HCT116 (cell line): ENCODE results near the gene MEN1. TPM values are rescaled to one million over a fixed set of nuclear protein-coding genes. Genes with fewer than 3 reads are reported as not detected.

Source experiments
- ATAC-seq: fragments of 200-7000 bp; cut with Tn5 transposase; 2 replicates; pipeline ENCODE4 v1.9.1; 2020; ENCODE audit warnings: mild to moderate bottlenecking, moderate library complexity
- BruUV-seq: library from RNA; stranded (reverse); fragments of 400-500 nt; replicated peaks from 2 replicates; lab custom pipeline; 2021; lab: Mats Ljungman, UMichigan
- CTCF ChIA-PET: fragments of 300-600 bp; sonication (Branson Sonifier 250); formaldehyde crosslinking; loops from one replicate; lab custom pipeline; 2021; ENCODE audit warnings: antibody characterized with exemption; lab: Charles Lee
- POLR2A ChIA-PET: fragments of 300-600, 350-600 bp; sonication (Branson Sonifier 250); formaldehyde crosslinking; loops from one replicate; lab custom pipeline; 2021; ENCODE audit warnings: antibody characterized with exemption; lab: Charles Lee
- RAD21 ChIA-PET, 2 experiments: fragments of 300-600 bp; sonication (Branson Sonifier 250); formaldehyde crosslinking; loops; one replicate each; lab custom pipeline; 2023; ENCODE audit warnings: low total read pairs in 2 of 2; ENCODE audit not compliant: uncharacterized antibody in 2 of 2, unreplicated experiment in 2 of 2, low non-redundant PET in 1 of 2; lab: Charles Lee
- DNase-seq: peaks from one replicate; pipeline ENCODE4 v3.0.0-alpha.2; 2010; ENCODE audit warnings: low read depth, low spot score
- H2AFZ ChIP-seq: fragments of 200-600 bp; shearing (Covaris generic), sonication (generic); 2 replicates; pipeline ENCODE4 v1.6.1; 2017; ENCODE audit warnings: low read depth, mixed run types, mixed read lengths, antibody characterized with exemption, low read length; ENCODE audit not compliant: poor library complexity, severe bottlenecking
- H3K27ac ChIP-seq: 2 replicates; pipeline ENCODE4 v1.5.1; 2012; ENCODE audit warnings: low read depth, low read length
- H3K27me3 ChIP-seq: fragments of 200-600 bp; sonication (generic); 2 replicates; pipeline ENCODE4 v1.6.1; 2016; ENCODE audit warnings: mixed run types, low read length, mixed read lengths; ENCODE audit not compliant: insufficient read depth
- H3K36me3 ChIP-seq, 2 experiments: fragments of 200-500 bp in 1 of 2; fragments of 200-600 bp in 1 of 2; sonication (Bioruptor generic) in 1 of 2; sonication (generic) in 1 of 2; 2 replicates each; pipeline versions ENCODE4 v1.5.1 to v1.6.1; 2014 to 2016; ENCODE audit warnings: low read length in 2 of 2, inconsistent platforms in 1 of 2, mixed read lengths in 1 of 2, mixed run types in 1 of 2; ENCODE audit not compliant: insufficient read depth in 2 of 2, control insufficient read depth in 1 of 2
- H3K4me1 ChIP-seq, 2 experiments: fragments of 200-600 bp in 1 of 2; sonication (generic) in 1 of 2; 2 replicates each; pipeline versions ENCODE4 v1.5.1 to v1.6.1; 2012 to 2017; ENCODE audit warnings: low read length in 2 of 2, inconsistent platforms in 1 of 2, mild to moderate bottlenecking in 1 of 2, mixed read lengths in 1 of 2, mixed run types in 1 of 2, moderate library complexity in 1 of 2; ENCODE audit not compliant: insufficient read depth in 2 of 2, control insufficient read depth in 1 of 2
- H3K4me2 ChIP-seq: fragments of 200-600 bp; sonication (generic); 2 replicates; pipeline ENCODE4 v1.6.1; 2017; ENCODE audit warnings: mixed run types, low read length, mixed read lengths
- H3K4me3 ChIP-seq, 2 experiments: fragments of 200-600 bp in 1 of 2; sonication (generic) in 1 of 2; replicated peaks in 1 of 2; 2 replicates each; pipeline ENCODE4 v1.5.1; 2011 to 2016; ENCODE audit warnings: low read length in 2 of 2, control low read depth in 1 of 2, low read depth in 1 of 2, mild to moderate bottlenecking in 1 of 2, mixed read lengths in 1 of 2, mixed run types in 1 of 2
- H3K79me2 ChIP-seq: fragments of 200-600 bp; sonication (generic); 2 replicates; pipeline ENCODE4 v1.6.1; 2017; ENCODE audit warnings: mild to moderate bottlenecking, mixed run types, low read length, moderate library complexity, mixed read lengths; ENCODE audit not compliant: insufficient read depth
- H3K9ac ChIP-seq: fragments of 200-600 bp; sonication (generic); 2 replicates; pipeline ENCODE4 v1.6.1; 2016; ENCODE audit warnings: low read length, mixed read lengths
- H3K9me2 ChIP-seq: fragments of 200-600 bp; sonication (generic), shearing (Covaris generic); 2 replicates; pipeline ENCODE4 v1.6.1; 2017; ENCODE audit warnings: mixed run types, mild to moderate bottlenecking, moderate library complexity; ENCODE audit not compliant: insufficient read depth
- H3K9me3 ChIP-seq, 2 experiments: fragments of 200-500 bp in 1 of 2; fragments of 200-600 bp in 1 of 2; sonication (Bioruptor generic) in 1 of 2; sonication (generic) in 1 of 2; 2 replicates each; pipeline ENCODE4 v1.6.1; 2014 to 2017; ENCODE audit warnings: low read length in 2 of 2, mixed read lengths in 2 of 2, inconsistent platforms in 1 of 2, low read depth in 1 of 2, mild to moderate bottlenecking in 1 of 2, mixed run types in 1 of 2, moderate library complexity in 1 of 2; ENCODE audit not compliant: control insufficient read depth in 1 of 2, insufficient read depth in 1 of 2
- H4K20me1 ChIP-seq: fragments of 200-600 bp; sonication (generic), shearing (Covaris generic); 2 replicates; pipeline ENCODE4 v1.6.1; 2017; ENCODE audit warnings: mixed run types, mild to moderate bottlenecking, moderate library complexity; ENCODE audit not compliant: insufficient read depth
- ATF3 ChIP-seq: IDR thresholded peaks from 2 replicates; pipeline ENCODE4 v1.6.1; 2012
- CBX3 ChIP-seq: IDR thresholded peaks from 2 replicates; pipeline ENCODE4 v1.6.1; 2012; ENCODE audit warnings: low read depth
- CEBPB ChIP-seq: IDR thresholded peaks from 2 replicates; pipeline ENCODE4 v1.6.1; 2012; ENCODE audit warnings: low read depth
- CTCF ChIP-seq, 3 experiments: fragments of 200-600 bp in 1 of 3; sonication (generic) in 1 of 3; IDR thresholded peaks in 2 of 3; conservative IDR thresholded peaks in 1 of 3; 2 replicates each; pipeline ENCODE4 v1.5.1; 2012 to 2017; ENCODE audit warnings: low read depth in 2 of 3, low read length in 2 of 3, antibody characterized with exemption in 1 of 3, borderline replicate concordance in 1 of 3, control low read depth in 1 of 3, mild to moderate bottlenecking in 1 of 3, mixed read lengths in 1 of 3, mixed run types in 1 of 3, moderate library complexity in 1 of 3; ENCODE audit not compliant: insufficient read depth in 1 of 3
- ELF1 ChIP-seq: IDR thresholded peaks from 2 replicates; pipeline ENCODE4 v1.6.1; 2012; ENCODE audit warnings: low read depth, borderline replicate concordance
- EZH2 ChIP-seq: fragments of 200-600 bp; sonication (generic); IDR thresholded peaks from 2 replicates; pipeline ENCODE4 v1.6.1; 2017; ENCODE audit warnings: antibody characterized with exemption, mixed run types
- EZH2phosphoT487 ChIP-seq: fragments of 200-600 bp; IDR thresholded peaks from 2 replicates; pipeline ENCODE4 v1.6.1; 2018; ENCODE audit warnings: antibody characterized with exemption, borderline replicate concordance
- FOSL1 ChIP-seq: IDR thresholded peaks from 2 replicates; pipeline ENCODE4 v1.6.1; 2012; ENCODE audit warnings: low read depth
- JUND ChIP-seq: IDR thresholded peaks from 2 replicates; pipeline ENCODE4 v1.6.1; 2012
- MAX ChIP-seq: IDR thresholded peaks from 2 replicates; pipeline ENCODE4 v1.6.1; 2012
- POLR2A ChIP-seq: IDR thresholded peaks from 2 replicates; pipeline ENCODE4 v1.7.0; 2011; ENCODE audit warnings: borderline replicate concordance; ENCODE audit not compliant: insufficient read depth, insufficient read length; ENCODE audit errors: extremely low read depth
- POLR2AphosphoS5 ChIP-seq: IDR thresholded peaks from 2 replicates; pipeline ENCODE4 v1.6.1; 2011; ENCODE audit warnings: mild to moderate bottlenecking, low read depth, low read length, moderate library complexity
- RAD21 ChIP-seq: IDR thresholded peaks from 2 replicates; pipeline ENCODE4 v1.6.1; 2012; ENCODE audit warnings: low read depth, mild to moderate bottlenecking
- SIN3A ChIP-seq: IDR thresholded peaks from 2 replicates; pipeline ENCODE4 v1.6.1; 2012; ENCODE audit warnings: low read depth
- SP1 ChIP-seq: IDR thresholded peaks from 2 replicates; pipeline ENCODE4 v1.6.1; 2012; ENCODE audit warnings: low read depth
- SRF ChIP-seq: IDR thresholded peaks from 2 replicates; pipeline ENCODE4 v1.6.1; 2012; ENCODE audit warnings: low read depth
- TCF7L2 ChIP-seq: IDR thresholded peaks from 2 replicates; pipeline ENCODE4 v1.7.0; 2011; ENCODE audit warnings: borderline replicate concordance, inconsistent platforms; ENCODE audit not compliant: insufficient read depth, insufficient read length; ENCODE audit errors: extremely low read depth
- YY1 ChIP-seq: IDR thresholded peaks from 2 replicates; pipeline ENCODE4 v1.6.1; 2011; ENCODE audit warnings: low read length, low read depth, moderate library complexity, mild to moderate bottlenecking; ENCODE audit not compliant: insufficient replicate concordance; ENCODE audit errors: extremely low read depth
- ZBTB33 ChIP-seq: IDR thresholded peaks from 2 replicates; pipeline ENCODE4 v1.6.1; 2011; ENCODE audit warnings: mild to moderate bottlenecking, low read length, moderate library complexity; ENCODE audit not compliant: insufficient replicate concordance; ENCODE audit errors: extremely low read depth
- ZFX ChIP-seq: fragments of 450-650 bp; IDR thresholded peaks from 2 replicates; pipeline ENCODE4 v1.6.1; 2017
- intact Hi-C: fragments of 100-400 bp; cut with micrococcal nuclease; formaldehyde crosslinking; loops from 2 replicates; pipeline ENCODE4 v1.10.0; 2022
- total RNA-seq: library from RNA; stranded (reverse); gene quantifications from one replicate; pipeline ENCODE4 v1.2.1, GENCODE V29; 2021; ENCODE audit not compliant: unreplicated experiment

MEN1 gene
- total RNA-seq, 1 experiment from 2014 or later = 62.1 TPM

- Histone ChIP-seq H3K4me1 (peaks cover 48 to 66% of the 10 kb centered on the region in 2 experiments), H3K36me3 (peaks cover 0 to 2% of the 10 kb centered on the region in 2 experiments; a peak in 2 of 4 replicates), H3K79me2 (peaks cover 22% of the 10 kb centered on the region), H3K27ac (peak overlapping the region; percentile 97), H3K9ac (peak overlapping the region; percentile 87)
- ATAC-seq (peak; percentile 1; the same call in 1 of the 2 replicates), DNase-seq (no peak)
- BruUV-seq = no TSS peak
- ChIA-PET RAD21 (no interaction called here), CTCF (interaction anchor here (0.6 to 2.0 kb wide), 19 partner anchors 9 to 471 kb away, joined by 3 to 10 read pairs (median 4); partner anchors contain the start of genes ARL2, BATF2, CDC42EP2 and FAU), POLR2A (interaction anchor here (1.2 to 6.0 kb wide), 2 partner anchors 33 to 34 kb away, joined by 5 to 36 read pairs; partner anchors contain the start of genes EHD1 and MEN1)
- intact Hi-C loops = loop anchor here (5.0 to 10.0 kb wide), 2 partner anchors 57 to 411 kb away; no protein-coding TSS in a partner anchor
- no peak; the same call in 1 of the 2 replicates for TF ChIP-seq POLR2AphosphoS5
- no peak for TF ChIP-seq CTCF (IDR thresholded peaks at IDR 0.05 in 2 of 3, conservative IDR thresholded peaks at IDR 0.05 in 1 of 3; ENCODE audit: borderline replicate concordance in 1 of 3, insufficient read depth in 1 of 3, low read depth in 2 of 3, low read length in 2 of 3)
- no peak for TF ChIP-seq EZH2
- TF ChIP-seq FOSL1 = no peak
- TF ChIP-seq SIN3A = no peak
- no peak for TF ChIP-seq TCF7L2
- TF ChIP-seq SP1 = no peak
- TF ChIP-seq JUND = no peak
- no peak for TF ChIP-seq YY1
- no peak for TF ChIP-seq MAX
- TF ChIP-seq SRF = no peak
- TF ChIP-seq ATF3 = no peak
- TF ChIP-seq POLR2A = no peak
- TF ChIP-seq ZFX = no peak
- TF ChIP-seq RAD21 = no peak
- TF ChIP-seq ZBTB33 = no peak
- TF ChIP-seq EZH2phosphoT487 = no peak
- TF ChIP-seq CEBPB = no peak
- no peak for TF ChIP-seq ELF1
- TF ChIP-seq CBX3 = no peak
- TF ChIP-seq, all 23 proteins: peak for 0
- Histone ChIP-seq H2AFZ (no peak overlapping the region), H3K9me3 (no peaks in the 10 kb centered on the region), H3K27me3 (no peaks in the 10 kb centered on the region), H3K9me2 (no peaks in the 10 kb centered on the region), H3K4me3 (peak overlapping the region; percentile 60 to 95), H4K20me1 (no peaks in the 10 kb centered on the region), H3K4me2 (peak overlapping the region; percentile 100)
These were observed 33.5 kb upstream of the MEN1 start for GRCh38 chr11:64843686-64844329.
